HG03432 (cell line): ENCODE results near the gene XAB2.

Source experiments
- ATAC-seq: cut with Tn5 transposase; IDR thresholded peaks from one replicate; pipeline ENCODE4 v1.9.1; 2021; ENCODE audit warnings: mild to moderate bottlenecking, moderate library complexity; ENCODE audit not compliant: unreplicated experiment

The XAB2 gene

GRCh38 chr19:7629347-7630054 is at the start of gene XAB2, which contains the start of gene PET100:
Gene XAB2 (minus strand): TSS chr19:7629545. CDS start chr19:7629527, 18 bp downstream.
Gene PET100 (plus strand): TSS chr19:7629793. CDS start chr19:7629834, 41 bp downstream.
- peak; percentile 79 for ATAC-seq

DNA sequence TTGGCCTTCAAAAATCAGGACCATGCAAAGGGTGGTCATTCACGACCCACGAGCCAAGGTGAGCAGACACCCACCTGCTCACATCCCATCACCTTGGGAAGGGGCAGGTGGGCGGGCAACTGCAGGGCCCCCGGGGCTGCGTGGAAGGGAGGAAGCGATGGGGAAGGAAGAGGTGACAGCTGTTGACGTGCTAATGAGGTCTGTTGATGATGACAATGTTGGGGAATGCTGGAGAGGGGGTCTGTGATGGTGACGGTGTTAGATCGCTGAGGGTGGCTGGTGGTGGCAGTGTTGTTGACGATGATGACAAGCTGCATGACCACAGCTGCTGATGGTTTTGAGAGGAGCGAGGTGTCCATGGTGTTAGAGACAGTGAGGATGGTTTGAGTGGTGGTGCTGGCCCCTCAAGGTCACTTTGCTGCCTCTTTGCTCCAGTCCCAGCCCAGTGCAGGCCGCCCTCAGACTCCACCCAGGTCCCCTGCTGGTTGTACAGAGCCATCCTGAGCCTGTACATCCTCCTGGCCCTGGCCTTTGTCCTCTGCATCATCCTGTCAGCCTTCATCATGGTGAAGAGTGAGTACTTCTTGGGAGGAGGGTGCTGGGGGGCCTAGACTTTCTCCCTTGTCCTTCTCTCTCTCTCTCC is 48.4 kb upstream of the XAB2 start:
- ATAC-seq: no peak

DNA sequence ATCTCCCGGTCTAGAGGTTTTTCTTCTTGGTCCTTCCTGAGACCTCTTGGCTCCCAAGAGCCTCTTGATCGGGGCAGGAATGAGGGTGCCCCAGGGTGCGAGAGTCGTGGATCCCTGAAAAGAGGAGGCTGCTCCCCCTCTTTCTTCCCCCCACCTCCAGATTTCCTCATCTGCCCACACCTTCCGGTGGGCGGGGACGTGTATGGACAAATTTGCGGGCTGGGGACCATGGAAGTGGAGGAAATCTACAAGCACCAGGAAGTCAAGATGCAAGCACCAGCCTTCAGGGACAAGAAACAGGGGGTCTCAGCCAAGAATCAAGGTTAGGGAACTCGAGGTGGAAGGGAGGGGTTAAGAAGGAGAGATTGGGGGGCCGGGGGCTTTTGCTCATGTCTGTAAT is 47.5 kb upstream of the XAB2 start, which contains the start of gene MCEMP1:
MCEMP1 (plus strand) TSS at position 237 of the 400 bp plus-strand sequence; CDS start at position 268, 31 bp downstream.
- no peak for ATAC-seq

DNA sequence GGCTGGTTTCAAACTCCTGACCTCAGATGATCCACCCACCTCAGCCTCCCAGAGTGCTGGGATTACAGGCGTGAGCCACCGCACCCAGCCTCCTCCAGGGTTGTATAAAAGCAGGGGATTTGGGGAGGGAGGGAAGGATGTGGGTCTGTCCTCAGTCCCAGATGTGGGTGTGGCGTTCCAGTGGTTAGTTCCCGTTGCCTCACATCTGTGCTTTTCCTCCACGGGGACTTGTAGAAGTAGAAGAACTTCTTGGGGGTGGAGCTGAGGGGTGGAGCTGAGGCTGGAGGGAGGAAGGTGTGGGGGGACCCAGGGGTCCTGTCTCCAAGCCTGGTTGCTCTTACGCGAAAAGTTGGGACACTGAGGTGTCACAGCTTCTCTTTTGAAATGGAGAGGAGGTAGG is 47.0 kb upstream of the XAB2 start:
- no peak for ATAC-seq

DNA sequence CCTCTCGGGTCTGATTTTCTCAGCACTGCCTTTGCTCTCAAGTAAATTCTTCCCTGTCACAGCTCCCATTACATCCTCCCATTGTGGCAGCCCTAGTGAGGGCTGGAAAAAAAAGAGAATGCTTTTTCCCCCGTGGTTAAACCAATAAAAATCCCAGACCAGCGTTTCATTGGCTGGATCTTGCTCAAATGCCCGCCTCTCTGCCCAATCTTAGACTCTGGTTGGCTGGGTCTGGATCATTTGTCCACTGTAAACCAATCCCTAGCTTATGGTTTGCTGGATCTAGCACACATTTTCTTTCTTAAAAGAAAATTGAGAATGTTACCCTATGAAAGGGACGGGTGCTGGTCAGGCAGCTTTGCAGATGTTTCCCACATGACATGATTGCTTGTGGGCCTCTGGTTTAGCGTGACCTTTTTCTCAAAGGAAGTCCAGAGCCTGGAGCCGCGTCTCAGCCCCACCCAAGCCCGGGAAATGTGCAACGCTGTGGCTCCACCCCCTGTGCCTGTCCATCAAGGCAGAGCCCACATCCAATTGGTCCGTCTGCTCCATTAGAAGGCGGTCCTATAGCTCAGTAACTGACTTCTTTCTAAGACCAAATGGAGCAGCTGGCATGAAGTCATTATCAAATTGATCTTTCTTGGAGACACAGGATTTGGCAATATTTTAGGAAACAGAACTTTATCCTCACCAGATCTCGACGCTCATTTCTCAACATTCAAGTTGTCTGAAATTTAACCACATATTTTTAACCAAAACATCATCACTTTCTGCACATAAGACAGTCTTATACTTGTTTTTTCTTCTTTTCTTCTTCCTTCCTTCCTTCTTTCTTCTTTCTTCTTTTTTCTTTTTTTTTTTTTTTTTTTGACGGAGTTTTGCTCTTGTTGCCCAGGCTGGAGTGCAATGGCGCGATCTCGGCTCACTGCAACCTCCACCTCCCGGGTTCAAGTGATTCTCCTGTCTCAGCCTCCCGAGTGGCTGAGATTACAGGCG is 45.0 kb upstream of the XAB2 start:
- ATAC-seq: no peak

- no peak for ATAC-seq
These were observed 43.2 kb upstream of the XAB2 start for GRCh38 chr19:7672522-7672921.

- ATAC-seq: no peak
These were observed 41.4 kb upstream of the XAB2 start for GRCh38 chr19:7670790-7671189.

DNA sequence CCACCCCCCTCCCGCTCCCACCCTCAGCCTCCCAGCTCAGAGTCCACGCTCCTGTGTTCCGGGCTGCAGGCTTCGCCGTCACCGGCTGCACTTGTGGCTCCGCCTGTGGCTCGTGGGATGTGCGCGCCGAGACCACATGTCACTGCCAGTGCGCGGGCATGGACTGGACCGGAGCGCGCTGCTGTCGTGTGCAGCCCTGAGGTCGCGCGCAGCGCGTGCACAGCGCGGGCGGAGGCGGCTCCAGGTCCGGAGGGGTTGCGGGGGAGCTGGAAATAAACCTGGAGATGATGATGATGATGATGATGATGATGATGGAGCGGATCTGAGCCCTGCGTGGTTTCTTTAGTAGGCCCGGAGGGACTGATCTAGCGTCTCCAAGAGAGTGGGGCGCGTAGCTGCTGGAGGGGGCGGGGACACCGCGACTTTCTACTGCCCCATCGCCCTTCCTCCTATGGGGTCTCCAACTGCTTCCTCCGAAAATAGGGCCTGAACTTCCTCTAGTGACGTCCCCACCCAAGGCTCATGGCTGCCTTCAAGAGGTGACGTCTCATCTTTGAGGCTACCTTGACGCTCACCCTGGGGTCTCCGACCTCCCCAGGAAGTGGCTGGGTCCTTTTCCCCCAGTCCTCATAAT is 40.9 kb upstream of the XAB2 start:
- ATAC-seq: no peak

GRCh38 chr19:7669641-7670040 is 40.3 kb upstream of the XAB2 start:
- no peak for ATAC-seq

GRCh38 chr19:7668842-7669241 is 39.5 kb upstream of the XAB2 start, which contains the start of gene RETN:
Gene RETN (plus strand): TSS chr19:7669049. CDS start chr19:7669327, 278 bp downstream.
- ATAC-seq: no peak

DNA sequence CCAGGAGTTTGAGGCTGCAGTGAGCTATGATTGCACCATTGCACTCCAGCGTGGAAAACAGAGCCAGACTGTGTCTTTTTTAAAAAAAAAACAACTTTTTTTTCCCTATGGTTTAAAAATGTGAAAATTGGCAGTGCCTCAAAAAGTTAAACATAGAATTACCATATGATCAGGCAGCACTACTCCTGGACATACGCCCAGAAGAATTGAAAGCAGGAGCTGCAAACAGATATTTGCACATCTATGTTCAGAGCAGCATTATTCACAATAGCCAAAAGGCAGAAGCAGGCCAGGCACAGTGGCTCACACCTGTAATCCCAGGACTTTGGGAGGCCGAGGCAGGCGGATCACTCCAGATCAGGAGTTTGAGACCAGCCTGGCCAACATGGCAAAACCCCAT is 35.7 kb upstream of the XAB2 start:
- no peak for ATAC-seq

DNA sequence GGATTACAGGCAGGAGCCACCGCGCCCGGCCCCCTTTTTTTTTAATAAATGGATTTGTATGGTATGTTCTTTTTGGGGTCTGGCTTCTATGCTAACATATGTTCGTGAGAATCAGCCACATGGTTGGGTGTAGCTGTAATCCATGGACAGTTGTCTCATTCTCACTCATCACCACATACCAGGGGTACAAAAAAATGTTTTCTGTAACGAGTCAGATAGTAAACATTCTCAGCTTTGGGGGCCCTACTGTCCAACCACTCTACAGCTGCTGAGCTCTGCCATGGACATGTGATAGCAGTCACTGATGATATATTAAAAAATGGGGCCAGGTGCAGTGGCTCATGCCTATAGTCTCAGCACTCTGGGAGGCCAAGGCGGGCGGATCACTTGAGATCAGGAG is 34.4 kb upstream of the XAB2 start:
- ATAC-seq: no peak

DNA sequence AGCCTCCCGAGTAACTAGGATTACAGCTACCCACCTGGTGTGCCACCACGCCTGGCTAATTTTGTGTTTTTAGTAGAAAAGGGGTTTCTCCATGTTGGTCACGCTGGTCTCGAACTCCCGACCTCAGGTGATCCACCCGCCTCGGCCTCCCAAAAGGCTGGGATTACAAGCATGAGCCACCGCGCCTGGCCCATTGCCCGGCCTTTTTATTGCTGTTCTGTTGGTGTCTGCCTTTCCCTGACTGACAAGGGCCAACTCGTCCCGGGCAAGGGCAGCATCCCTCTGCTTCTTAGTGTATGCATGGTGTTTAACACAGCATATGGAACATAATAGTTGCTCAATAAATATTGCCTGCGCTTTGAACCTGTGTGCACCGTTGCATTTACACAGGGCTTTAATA is 33.3 kb upstream of the XAB2 start:
- no peak for ATAC-seq

- no peak for ATAC-seq
These were observed 32.6 kb upstream of the XAB2 start for GRCh38 chr19:7661744-7662538.

- peak; percentile 68 for ATAC-seq
These were observed 28.9 kb upstream of the XAB2 start for GRCh38 chr19:7658219-7658686.

GRCh38 chr19:7657131-7657751 is 27.9 kb upstream of the XAB2 start:
- ATAC-seq: no peak

DNA sequence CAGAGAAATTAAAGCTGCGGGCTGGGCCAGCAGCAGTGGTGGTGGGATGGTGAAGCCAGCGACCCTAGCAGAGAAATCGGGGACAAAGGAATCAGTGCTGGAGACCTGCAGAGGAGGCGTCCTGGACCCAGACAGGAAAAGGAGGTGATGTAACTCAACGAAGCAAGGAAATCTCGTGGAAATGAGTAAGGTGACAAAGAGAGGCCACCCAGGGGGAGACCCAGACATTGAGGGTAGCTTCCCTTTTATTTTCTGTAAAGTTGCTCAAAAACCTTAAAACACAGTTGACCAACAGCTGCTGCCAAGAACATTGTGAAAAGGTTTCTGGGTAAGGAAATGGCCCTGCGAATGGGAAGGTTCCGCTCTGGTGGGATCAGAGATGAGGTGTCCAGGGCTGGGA is 26.2 kb upstream of the XAB2 start:
- no peak for ATAC-seq

GRCh38 chr19:7654401-7654800 is 25.1 kb upstream of the XAB2 start:
- ATAC-seq: no peak

GRCh38 chr19:7652061-7652641 is 22.8 kb upstream of the XAB2 start:
- no peak for ATAC-seq
